GM20431 (cell line): ENCODE data around the gene CEBPE.

Experiments
- in situ Hi-C: fragments of 300-500 bp; cut with MseI, MboI; formaldehyde crosslinking; loops from one replicate; pipeline ENCODE4 v1.15.0; 2020; ENCODE audit warnings: low sequenced_read_pairs; ENCODE audit not compliant: unreplicated experiment

The CEBPE gene

DNA sequence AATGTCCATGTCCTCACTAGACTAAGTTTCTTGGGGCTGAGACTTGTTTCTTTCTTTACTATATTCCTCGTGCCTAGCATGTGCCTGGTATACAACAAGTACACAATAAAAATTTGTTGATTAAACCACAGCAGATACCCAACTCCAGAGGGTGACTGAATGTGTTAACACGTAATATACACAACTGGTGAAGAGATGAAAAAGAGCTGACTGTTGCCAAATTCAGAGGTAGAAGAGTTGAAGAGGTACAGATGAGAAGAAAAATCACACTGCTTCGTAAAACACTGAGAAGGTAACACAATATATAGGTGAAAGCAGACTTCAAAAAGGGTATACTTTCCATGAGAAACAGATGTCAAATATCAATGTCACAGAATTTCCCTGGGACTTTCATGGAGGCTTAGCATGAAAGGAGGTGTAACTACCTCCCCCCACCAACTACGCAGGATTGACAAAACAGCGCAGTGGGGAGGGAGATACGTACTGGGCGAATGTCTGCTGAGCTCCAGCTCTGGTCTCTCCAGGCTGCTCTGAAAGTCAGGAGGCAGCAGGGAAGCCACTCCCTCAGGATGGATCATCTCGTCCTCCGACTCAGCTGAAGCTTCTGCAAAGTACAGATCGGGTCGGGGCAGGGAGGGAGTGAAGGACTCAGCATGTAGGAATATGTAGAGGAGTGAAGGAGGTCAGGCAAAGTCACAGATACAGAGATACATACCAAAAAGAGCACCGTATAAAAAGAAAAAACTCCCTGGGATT is 29.4 kb downstream of the CEBPE start:
- in situ Hi-C loops = no loop called here

DNA sequence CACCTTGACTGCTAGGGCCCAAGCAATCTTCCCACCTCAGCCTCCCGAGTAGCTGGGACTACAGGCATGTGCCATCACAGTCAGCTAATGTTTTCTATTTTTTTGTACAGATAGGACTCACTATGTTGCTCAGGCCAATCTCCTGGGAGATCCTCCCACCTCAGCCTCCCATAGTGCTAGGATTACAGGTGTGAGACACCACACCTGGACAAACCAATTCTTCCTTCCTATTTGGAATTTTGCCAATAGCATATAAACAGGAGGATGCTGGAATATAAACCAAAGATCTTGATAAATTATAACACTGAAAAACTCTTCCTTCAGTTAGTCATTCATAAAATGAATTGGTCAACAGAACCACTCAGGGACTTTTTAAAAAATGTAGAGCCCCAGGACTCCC is 32.5 kb downstream of the CEBPE start:
- in situ Hi-C loops = no loop called here

DNA sequence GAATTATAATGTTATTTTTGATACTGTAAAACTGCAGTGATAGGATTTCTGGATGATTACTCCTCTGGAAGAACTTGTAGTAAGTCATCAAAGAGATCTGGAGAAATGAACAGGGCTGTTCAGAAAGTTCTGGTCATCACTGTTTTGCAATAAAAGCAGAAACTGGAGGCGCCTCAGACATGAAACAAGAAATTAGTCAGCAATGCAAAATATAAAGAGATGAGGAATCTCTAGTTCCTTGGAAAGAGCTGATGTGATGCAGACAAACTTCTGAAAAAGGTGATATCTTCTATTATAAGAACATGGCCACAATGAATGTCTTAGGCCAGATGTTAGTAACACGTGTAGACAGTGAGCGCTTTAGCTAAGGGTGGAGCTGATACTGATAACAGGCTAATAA is 33.6 kb downstream of the CEBPE start:
- in situ Hi-C loops = no loop called here

DNA sequence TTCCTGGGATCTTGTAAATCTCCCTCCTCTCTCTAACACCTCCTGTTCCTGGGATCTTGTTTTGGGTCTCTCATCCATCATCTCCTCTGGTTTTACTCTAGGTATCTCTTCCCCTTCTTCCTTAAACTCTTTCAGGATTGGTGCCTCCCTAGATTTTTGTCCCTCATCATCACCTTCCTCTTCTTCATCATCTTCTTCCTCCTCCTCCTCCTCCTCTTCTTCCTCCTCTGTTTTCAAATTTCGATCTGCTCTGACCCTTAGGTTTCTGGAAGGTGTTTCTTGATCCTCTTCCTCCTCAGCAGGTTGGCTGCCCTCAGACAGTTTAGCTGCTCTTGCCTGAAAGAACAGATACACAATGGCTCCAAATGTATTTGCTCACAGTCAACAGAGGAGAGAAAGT is 38.6 kb downstream of the CEBPE start:
- in situ Hi-C loops = no loop called here

DNA sequence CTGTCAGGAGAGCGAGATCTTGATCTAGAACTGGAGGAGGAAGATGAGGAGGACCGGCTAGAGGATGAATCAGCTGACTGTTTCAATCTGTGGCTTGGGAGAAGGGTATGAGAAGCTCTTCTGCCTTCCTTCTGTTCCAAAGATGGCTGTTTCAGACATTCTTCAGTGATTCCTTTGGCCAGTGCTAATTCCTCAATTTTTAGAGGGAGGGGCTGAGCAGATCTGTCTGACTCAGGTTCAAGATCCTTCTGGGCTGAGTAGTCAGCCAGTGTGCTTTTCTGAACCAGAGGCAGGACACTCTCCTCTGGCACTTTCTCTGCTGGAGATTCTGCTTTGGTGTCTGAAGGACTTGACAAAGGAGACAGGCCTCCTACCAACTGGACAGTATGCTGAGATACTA is 39.3 kb downstream of the CEBPE start:
- in situ Hi-C loops = no loop called here

DNA sequence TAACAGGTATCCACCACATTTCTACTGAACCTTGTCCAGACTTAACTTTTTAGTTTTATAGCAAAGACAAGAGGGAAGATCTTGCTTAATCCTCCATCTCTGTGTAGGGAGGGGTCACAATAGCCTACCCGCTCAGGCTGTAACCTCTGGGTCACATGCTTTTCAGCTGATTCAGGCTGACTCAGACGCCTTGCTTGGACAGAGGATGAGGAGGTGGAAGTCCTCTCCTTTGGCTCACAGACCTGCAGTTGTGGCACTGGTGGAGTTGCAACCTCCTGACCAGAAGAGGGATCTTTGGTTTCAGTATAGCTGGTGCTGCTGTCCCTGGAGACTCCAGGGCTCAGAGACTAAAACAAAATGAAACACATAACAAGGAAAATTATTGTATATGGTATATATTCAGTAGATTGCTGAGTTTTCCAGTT is 40.4 kb downstream of the CEBPE start:
- in situ Hi-C loops = no loop called here

DNA sequence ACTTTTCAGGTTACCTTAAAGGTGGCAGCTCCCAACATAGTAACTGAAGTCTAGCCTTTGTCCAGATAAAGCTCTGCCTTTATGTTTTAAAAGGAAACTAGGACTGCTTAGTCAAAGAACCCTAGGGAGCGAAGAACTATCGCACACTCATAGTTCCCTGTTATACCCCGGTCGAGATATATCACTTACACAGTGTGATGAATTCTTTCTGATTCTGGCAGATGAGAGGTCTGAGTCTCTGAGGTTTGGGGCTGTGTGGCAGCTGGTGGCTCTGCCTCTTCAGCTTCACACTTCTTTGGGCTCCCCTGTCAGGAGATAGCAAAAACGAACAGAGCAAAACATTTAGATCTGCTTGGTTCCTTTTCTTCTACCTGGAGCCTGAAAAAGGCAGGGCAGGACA is 41.1 kb downstream of the CEBPE start:
- in situ Hi-C loops = no loop called here

DNA sequence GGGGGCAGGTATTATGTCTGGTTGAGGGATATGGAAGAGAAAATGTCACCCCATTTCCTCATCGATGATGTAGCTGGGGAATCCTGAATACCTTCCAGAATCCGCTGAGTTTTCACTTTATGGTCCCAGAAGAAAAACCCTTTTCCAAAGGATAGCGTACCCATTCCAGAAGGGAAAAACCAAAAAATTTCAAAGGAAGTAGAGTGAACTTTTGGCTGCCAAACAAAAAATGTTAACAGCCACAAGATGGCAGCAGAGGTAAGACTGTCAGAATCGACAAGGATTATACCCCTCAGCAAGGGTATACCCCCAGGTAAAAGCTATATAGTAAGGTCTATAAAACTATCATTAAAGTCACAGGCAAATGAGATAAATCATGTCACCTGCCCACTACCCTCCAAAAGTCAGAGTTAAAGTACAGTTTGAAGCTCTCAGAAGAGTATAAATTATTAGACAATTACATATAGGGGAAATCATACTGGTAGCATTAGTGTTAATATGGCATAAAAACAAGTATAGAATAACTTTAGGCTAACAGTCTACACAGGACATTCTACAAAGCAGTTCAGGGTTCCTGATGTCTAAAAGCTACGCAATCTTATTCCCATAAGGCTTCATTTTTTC is 42.2 kb downstream of the CEBPE start:
- in situ Hi-C loops = no loop called here

DNA sequence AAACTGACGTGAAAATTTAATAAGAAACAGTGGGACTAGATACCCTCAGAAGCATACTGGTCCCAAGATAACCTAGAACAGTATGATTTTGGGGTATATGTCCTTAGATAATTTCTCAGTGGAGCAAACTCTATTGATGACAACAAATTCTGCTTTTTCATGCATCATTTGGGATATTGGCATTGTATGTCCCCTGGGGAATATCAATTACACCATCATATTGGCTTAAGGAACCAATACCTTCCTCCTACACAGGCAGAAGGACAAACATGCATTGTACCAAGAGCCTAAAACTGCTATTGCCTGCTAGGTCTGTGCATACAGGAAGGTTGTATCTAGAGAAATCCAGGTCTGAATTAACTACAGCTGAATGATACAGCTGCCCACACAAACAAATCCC is 44.1 kb downstream of the CEBPE start:
- in situ Hi-C loops = no loop called here

DNA sequence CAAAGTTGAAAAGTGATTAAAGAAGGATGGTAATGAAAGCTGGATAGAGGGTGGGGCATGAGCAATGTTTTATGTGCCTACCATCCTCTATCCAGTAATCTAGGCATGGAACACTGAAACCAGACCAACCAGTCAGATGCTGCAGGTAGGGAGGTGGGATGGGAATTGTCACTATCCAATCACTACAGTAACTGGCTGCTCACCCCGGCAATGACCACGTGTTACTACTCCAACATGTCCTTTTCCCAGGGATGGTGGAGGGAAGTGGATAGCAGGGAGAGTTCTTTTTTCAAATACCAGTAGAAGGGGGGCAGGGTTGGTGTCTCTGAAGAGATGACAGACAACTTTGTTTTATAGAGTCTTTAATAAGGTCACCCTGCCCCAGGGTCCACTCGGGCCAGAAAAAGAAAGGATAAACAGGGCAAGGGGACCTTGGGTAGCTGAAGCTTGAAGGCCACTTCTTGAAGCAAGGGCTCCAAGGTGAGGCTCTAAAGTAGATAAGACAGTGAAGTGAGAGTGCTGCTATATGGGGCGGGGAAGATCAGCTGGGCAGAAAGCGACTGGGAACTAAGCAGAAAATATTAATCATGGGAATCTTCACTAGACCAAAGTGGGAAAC is 47.0 kb downstream of the CEBPE start:
- in situ Hi-C loops = no loop called here

DNA sequence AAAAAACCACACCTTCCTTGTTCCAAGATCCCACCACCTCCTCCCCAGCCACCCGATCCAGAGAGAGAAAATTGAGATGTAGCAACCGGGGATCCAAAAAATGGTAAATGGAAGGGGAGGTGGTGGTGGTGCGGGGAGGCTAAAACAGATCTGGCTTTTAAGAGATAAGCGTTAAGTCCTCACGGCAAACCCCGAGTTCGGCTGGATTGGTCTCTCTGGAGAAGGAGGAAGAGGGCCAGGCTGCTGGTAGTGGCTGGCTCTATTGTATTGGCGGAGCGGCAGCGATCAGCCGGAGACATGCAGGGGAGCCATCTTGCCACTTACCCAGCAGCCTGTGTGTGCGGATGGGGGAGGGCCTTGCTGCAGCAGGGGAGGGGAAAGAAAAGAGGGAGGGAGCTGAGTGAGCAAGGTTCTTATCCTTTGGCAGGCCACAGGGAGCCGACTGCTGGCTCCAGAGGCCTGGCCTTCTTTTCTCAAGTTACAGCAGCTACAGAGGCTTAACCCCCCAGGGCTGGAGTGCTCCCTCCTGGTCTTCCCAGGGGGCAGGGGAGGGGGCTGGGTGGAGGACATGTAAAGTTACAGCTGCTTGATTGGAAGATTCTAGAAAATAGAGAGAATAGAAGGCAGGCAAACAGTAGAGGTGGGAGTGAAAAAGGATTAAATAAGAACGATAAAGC is 47.7 kb downstream of the CEBPE start:
- in situ Hi-C loops = no loop called here

DNA sequence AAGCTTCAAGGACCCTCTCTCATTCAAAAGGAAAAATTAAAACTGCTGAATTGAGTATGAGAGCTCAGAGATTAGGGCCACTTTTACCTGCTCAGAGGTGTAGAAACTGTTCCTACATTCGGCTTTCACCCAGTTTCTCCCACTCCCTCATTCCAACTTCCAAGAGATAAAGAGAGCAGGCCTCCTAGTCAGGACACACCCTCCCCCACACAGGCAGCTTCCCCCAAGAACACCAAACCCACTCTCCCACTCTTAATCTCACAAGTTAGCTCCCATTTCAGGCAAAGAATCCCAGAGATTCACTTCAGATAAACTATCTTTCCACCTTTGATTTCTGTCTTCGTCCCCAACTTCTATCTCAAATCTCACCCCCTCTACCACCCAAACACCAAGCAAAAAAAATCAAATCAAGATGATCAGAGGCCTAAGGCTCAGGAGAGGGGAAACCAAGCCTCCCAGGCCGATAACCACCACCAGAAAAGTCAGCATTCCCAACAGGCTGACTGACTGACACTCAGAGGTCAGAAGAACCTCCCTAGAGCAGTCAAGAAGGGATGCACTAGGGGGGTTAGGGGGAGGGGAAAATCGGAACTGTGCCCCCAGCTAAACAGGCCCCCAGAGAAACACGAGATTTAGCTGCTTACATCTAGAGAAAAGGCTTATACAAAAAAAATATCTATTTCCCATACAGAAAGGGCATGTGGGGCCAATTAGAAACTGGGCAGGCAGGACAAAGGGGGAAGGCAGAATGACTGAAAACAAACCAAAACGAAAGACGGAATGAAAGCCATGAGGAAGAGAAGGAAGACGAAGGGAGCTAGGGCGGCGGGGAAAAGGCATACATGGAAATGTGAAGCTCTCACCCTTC is 48.6 kb downstream of the CEBPE start:
- in situ Hi-C loops = no loop called here

DNA sequence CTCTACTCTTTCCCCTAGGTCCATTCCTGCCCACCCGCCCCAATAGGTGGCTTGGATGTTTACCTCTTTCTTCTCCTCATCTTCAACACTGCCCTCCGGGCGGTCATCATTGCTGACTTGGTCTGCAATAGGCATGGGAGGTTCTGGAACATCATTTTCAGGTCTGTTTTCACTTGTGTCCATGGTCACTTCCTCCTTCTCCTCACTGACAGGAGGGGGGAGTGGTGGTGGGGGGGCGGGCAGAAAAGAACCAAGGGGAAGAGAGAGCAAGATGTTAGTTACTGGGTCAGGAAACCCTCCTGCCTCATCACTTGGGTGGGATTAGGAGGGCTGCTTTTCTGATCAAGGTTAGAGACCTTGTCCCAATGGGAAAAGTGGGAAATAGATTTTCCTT is 49.6 kb downstream of the CEBPE start:
- in situ Hi-C loops = no loop called here

DNA sequence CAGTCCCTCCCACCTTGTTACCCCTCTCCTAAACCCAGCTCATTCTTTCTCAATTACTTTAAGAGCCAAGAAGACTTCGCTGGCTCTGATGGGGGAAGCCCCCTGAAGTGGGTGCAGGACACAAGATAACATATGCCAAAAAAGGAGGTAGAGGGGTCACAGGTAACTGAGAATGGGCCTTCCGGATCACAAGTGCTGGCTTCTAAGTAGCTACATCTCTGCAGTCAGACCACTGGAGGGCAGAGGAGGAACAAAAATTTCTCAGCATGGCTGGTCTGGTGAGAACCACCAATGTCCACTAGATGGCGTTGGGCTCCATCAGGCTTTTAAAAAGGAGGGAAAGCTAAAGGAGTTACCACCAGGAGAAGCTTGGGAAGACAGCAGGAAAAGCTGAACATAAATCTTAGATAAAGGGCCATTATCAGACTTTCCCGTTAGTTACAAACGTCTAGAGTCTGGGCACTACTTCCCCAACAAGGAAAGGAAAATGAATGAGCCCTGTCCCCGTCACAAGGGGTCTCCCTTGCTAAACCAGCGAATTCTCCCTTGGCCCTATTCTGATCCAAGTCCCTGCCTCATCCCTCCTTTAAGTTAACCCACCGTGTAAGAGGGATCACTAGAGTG is 50.2 kb downstream of the CEBPE start:
- in situ Hi-C loops = no loop called here

DNA sequence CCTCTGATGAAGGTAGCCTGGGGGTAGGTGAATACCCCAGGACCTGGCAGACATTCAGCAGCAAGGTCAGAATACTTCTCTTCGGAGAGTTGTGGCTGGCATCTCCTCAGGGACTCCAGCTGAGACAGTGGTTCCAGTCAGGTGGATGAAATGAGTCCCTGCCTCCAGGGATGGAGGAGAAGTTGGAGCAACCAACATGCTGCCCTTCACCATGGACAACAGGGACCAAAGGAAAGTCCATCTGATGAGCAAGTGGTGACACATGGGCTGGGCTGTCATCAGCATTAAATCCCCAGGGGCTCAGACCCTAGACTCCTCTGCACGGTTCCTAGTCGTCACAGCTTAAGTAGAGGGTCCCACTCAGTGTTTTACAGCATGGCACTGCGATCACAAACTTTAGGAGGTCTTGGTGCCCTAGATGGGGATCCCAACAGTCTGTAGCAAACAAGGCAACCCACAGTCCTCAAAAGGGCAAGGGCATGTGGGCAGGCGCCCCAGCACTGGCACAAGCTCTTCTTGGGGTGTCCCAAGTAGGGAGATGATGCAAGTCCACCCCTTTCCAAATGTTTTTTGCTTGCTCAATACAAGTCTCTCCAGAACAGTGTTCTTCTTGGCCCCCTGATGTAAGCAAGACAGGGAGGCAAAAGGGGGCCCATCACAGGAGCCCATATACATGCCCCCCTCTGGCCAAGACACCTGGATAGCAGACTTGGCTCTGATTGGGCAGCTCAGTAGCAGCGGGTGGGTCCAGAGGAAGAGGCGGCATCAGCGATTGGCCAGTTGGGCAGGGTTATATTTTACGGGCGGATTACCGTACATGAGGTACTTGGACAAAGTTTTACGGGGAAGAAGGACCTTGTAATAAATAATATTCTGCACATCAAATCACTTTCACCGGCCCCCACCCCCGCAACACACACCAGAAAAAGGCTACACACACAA is 50.9 kb downstream of the CEBPE start:
- in situ Hi-C loops = no loop called here
